GM21528 (cell line): Measurements from ENCODE around the gene INPP5A.

Experiments used
- ATAC-seq: cut with Tn5 transposase; IDR thresholded peaks from one replicate; pipeline ENCODE4 v1.9.1; 2021; ENCODE audit warnings: mild to moderate bottlenecking, moderate library complexity; ENCODE audit not compliant: unreplicated experiment, low FRiP score

The INPP5A gene

GRCh38 chr10:132534391-132535064 is 3.1 kb upstream of the INPP5A start:
- no peak for ATAC-seq

DNA sequence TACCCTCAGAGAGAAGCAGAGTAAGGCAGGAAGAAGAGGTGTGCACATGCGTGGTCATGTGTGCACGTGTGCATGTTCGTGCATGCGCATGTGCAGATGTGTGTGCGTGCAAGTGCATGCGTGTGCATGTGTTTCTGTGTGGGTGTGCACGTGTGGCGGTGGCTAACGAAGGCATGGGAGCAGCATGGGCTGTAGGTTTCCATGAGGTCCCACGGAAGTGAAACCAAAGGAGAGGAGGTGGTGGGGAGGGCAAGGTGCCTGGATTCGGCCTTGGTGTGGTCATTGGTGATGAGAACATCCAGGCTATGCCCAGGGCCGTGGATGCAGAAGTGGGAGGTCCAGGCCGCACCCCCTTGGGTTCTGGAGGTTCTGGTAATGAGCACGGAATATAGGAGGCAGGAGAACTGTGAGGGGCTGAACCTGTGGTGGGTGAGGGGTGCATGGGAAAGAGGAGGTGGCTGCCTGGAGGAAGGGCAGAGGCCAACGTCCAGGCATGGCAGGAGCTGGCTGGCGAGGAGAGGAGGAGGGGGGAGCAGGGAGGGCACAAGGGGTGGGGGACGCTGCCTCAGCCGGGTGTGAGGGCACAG is 2.4 kb upstream of the INPP5A start:
- ATAC-seq, result no peak

DNA sequence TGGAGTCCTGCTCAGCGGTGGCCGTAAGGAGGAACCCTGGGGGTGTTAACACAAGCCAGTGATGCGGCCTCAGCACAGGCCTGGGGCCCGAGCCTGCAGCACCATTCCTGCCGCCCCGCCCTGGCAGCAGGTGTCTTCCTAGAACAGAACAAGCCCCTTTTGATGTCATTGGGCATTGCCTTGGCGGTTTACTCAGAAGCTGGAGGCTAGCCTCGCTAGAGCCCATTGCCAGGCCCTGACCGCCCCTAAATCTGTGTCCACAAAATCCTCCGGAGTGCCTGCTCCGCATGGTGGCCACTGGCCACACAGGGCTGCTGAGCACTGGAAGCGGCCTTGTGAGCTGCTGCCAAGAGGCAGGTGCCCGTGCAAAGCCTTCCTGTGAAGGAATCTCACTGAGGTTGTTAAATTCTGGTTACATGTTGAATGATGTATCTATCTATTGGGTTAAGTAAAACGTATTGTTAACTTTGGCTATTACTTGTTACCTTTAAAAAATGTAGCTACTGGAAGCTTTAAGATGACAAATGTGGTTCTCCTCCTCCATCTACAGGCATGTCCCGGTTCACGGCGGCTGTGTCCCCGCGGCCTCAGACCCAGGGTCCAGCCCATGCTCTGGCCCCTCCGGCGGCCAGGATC is 1.2 kb upstream of the INPP5A start:
- ATAC-seq, result no peak

- peak; percentile 88 for ATAC-seq
These were observed 507 bp upstream of the INPP5A start for GRCh38 chr10:132536877-132537683.

DNA sequence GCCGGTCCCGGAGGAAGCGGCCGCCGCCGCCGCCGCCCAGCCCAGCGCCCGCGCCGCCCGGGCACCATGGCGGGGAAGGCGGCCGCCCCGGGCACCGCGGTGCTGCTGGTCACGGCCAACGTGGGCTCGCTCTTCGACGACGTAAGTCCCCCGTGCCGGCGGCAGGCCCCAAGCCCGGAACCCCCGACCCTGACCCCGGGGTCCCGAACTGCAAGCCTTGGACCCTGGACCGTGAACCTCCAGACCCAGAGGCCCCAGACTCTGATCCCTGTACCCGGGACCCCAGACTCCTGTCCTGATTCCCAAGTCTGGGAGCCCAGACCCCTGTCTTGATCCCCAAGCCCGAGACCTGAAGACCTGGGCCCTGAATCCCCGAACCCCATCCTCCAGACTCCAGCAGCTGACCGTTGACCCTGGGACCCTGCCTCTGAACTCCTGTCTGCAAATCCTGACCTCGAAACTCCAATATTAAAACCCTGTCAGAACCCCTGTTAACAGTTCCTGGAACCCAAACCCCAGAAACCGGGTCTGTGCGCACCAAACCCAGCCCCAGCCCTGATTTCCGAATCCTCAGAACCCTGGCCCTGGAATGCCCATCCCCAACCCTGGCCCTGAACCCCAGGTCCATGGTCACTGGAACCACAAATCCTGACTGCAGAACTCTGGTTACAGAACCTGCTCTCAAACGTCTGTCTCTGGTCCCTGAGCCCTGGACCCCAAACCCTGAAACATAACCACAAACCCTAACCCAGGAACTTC is 623 bp downstream of the INPP5A start:
- peak; percentile 2 for ATAC-seq

DNA sequence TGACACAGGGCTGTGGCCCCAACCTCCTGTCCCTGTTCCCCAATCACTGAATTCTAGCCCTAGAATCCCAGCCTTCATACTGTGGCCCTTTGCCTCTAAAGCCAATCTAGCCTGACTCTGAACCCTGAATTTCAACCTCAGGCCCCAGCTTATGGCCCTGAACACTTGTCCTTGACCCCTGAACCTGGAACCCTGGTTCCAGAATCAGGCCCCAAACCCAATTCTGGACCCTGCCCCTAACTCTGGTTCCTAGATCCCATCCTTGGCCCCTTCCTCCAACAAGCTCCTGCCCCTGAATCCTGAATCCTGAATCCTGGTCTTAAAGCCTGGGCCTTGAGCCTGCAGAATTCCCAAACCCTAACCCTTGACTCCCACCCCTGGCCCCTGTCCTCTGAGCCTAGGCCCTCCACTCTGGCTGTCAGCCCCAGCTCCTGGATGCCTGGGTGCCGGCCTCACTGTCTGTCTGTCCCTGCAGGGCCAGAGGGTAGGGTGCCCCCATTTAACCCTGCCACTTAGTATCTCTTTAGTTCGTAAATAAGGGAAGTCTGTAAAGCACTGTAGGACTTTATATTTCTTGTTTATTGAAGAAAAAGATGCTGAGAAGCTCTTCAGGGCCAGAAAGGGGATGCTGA is 1.3 kb downstream of the INPP5A start:
- no peak for ATAC-seq

- ATAC-seq, result no peak
These were observed 1.8 kb downstream of the INPP5A start for GRCh38 chr10:132539431-132539839.

- ATAC-seq, result no peak
These were observed 2.3 kb downstream of the INPP5A start for GRCh38 chr10:132539894-132540293.

- no peak for ATAC-seq
These were observed 2.9 kb downstream of the INPP5A start for GRCh38 chr10:132540456-132540855.

GRCh38 chr10:132541129-132541528 is 3.5 kb downstream of the INPP5A start:
- ATAC-seq, result no peak

- ATAC-seq, result no peak
These were observed 4.0 kb downstream of the INPP5A start for GRCh38 chr10:132541601-132542011.

DNA sequence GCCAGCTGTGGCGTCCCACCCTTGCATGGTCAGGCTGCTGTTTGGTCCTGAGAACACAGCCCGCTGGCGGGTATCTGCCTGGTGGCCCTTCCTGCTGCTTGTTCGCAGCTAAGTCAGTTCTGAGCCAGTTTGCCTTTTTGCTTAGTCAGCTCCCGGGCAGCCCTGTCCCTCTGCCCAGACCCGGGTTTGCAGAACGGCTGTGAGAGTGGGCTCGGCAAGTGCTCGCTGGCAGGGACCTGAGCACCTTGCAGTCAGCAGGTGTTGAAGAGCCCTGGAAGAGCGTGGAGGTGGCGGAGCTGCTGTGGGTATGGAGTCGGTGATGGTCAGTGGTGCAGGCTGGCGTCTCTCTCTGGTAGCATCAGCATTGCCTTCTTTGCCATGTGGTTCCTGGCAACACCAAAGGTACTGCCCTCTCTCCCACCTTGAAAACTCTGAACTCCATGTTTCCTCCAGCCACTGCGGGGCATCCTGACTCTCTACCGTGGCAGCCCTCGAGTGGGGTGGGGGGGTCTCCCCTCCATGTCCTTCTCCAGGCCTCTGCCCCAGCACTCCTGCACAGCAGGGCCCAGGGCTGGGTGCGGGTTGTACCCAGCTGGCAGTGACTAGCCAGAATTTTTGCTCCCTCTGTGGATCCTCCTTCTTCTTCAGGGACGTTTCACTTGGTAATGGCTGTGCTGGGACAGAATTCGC is 4.6 kb downstream of the INPP5A start:
- no peak for ATAC-seq

DNA sequence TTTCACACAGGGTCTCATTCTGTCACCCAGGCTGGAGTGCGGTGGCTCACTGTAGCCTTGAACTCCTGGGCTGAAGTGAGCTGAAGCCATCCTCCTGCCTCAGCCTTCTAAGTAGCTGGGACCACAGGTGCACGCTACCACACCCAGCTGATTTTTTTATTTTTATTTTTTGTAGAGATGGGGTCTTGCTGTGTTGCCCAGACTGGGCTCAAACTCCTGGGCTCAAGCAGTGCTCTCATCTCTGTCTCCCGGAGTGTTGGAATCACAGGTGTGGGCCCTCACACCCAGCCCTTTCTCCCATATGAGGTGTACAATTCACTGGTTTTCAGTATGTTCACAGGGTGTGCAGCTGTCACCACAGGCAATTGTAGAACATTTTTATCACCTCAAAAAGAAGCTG is 5.2 kb downstream of the INPP5A start:
- ATAC-seq, result no peak

- ATAC-seq, result no peak
These were observed 6.5 kb downstream of the INPP5A start for GRCh38 chr10:132543916-132544743.

DNA sequence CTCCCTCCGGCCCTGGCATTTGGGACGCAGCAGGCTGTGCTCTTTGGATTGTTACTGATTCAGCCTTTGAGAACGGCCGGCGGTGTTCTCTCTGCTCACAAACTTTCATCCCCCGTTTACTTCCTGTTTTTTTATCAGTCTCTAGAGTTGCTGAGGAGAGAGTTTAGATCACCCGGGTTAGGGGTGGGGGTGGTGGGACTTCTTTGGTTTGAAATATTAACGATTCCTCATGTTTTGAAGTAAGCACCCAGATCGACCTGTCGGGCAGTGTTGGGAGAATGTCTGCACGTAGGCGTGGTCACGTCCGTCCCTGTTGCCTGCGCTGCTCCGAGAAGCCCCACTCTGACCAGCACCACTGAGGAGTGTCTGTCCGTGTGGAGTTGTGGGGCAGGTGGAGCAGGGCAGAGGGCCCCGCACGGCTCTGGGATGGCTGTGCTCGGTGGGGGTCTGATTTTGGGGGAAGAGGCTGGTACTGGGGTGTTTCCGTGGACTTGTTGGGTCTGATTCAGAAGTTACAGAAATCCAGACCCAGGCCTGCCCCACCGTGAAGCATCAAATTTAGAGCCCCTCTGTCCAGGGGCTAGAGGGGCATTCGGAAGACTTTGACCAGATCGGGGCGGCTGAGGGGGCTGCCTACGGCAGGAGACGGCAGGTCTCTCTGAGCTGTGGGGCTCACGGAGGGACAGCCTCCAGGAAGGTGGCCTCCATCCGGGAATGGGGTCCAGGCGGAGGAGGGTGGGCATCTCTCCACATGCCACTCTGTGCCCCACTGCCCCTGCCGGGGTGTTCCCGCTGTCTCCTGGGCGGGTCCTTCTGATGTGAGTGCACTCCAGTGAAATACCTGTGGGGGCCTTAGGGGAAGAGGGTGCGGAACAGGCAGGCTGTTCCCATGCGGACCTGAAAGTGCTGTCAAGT is 7.4 kb downstream of the INPP5A start:
- no peak for ATAC-seq

- ATAC-seq, result no peak
These were observed 8.2 kb downstream of the INPP5A start for GRCh38 chr10:132545659-132546367.
